Fibroblast of lung (primary cell): ENCODE data around the gene CDC16. TPM values are rescaled to one million over a fixed set of nuclear protein-coding genes. Genes with fewer than 3 reads are reported as not detected.

Source experiments
- DNase-seq, 2 donors: peaks; one replicate each; pipeline versions ENCODE4 v3.0.0 to v3.0.0-alpha.2; 2010; ENCODE audit warnings: low read depth in 2 of 2
- H2AFZ ChIP-seq: 2 replicates; pipeline ENCODE4 v1.5.1; 2012; ENCODE audit warnings: low read length, control low read depth, inconsistent platforms
- H3K27ac ChIP-seq: 2 replicates; pipeline ENCODE4 v1.5.1; 2011; ENCODE audit warnings: low read length, control low read depth; ENCODE audit not compliant: insufficient read depth
- H3K27me3 ChIP-seq: 2 replicates; pipeline ENCODE4 v1.5.1; 2011; ENCODE audit warnings: mild to moderate bottlenecking, low read length; ENCODE audit not compliant: control insufficient read depth, insufficient read depth
- H3K36me3 ChIP-seq: 2 replicates; pipeline ENCODE4 v1.5.1; 2011; ENCODE audit warnings: low read length; ENCODE audit not compliant: control insufficient read depth, insufficient read depth
- H3K4me1 ChIP-seq: 2 replicates; pipeline ENCODE4 v1.5.1; 2011; ENCODE audit warnings: low read length; ENCODE audit not compliant: control insufficient read depth, insufficient read depth; ENCODE audit errors: extremely low read depth
- H3K4me2 ChIP-seq: 2 replicates; pipeline ENCODE4 v1.5.1; 2011; ENCODE audit warnings: low read length, control low read depth; ENCODE audit not compliant: insufficient read depth; ENCODE audit errors: extremely low read depth
- H3K4me3 ChIP-seq, 4 experiments: fragments of 200-600 bp in 1 of 4; sonication (generic) in 1 of 4; replicated peaks in 1 of 4; 2 replicates each; pipeline ENCODE4 v1.5.1; 2011 to 2016; ENCODE audit warnings: low read length in 4 of 4, low read depth in 3 of 4, mild to moderate bottlenecking in 3 of 4, control low read depth in 2 of 4, inconsistent platforms in 1 of 4, mixed read lengths in 1 of 4; ENCODE audit not compliant: insufficient read depth in 1 of 4; ENCODE audit errors: control extremely low read depth in 1 of 4
- H3K79me2 ChIP-seq: 2 replicates; pipeline ENCODE4 v1.5.1; 2012; ENCODE audit warnings: mild to moderate bottlenecking, low read length, inconsistent platforms; ENCODE audit not compliant: control insufficient read depth, insufficient read depth
- H3K9ac ChIP-seq: 2 replicates; pipeline ENCODE4 v1.5.1; 2011; ENCODE audit warnings: mild to moderate bottlenecking, low read length, control low read depth; ENCODE audit not compliant: insufficient read depth
- H3K9me3 ChIP-seq: 2 replicates; pipeline ENCODE4 v1.5.1; 2012; ENCODE audit warnings: low read depth, low read length; ENCODE audit not compliant: control insufficient read depth, insufficient read depth
- H4K20me1 ChIP-seq: 2 replicates; pipeline ENCODE4 v1.5.1; 2011; ENCODE audit warnings: low read length; ENCODE audit not compliant: control insufficient read depth, insufficient read depth; ENCODE audit errors: extremely low read depth
- CTCF ChIP-seq, 2 donors: IDR thresholded peaks in 1 of 2; conservative IDR thresholded peaks in 1 of 2; 1 replicate in 1 of 2; 2 replicates in 1 of 2; pipeline ENCODE4 v1.5.1; 2011 to 2012; ENCODE audit warnings: low read length in 2 of 2, control low read depth in 1 of 2, inconsistent platforms in 1 of 2, low read depth in 1 of 2, mild to moderate bottlenecking in 1 of 2
- EZH2 ChIP-seq: IDR thresholded peaks from 2 replicates; pipeline ENCODE4 v1.5.1; 2012; ENCODE audit warnings: low read length, control low read depth, mild to moderate bottlenecking; ENCODE audit errors: missing control alignments
- polyA plus RNA-seq, 2 donors: library from polyadenylated mRNA; depleted of rRNA in 1 of 2; stranded (reverse) in 1 of 2; unstranded in 1 of 2; fragments of >200 nt; gene quantifications; 2 replicates each; pipeline ENCODE4 v1.2.1, GENCODE V29; 2011 to 2012; ENCODE audit warnings: missing spikeins in 1 of 2
- total RNA-seq: library from RNA; depleted of rRNA; stranded (reverse); fragments of >200 nt; gene quantifications from 2 replicates; pipeline ENCODE4 v1.2.1, GENCODE V29; 2014

The CDC16 gene
- total and polyA plus RNA-seq, 2 donors (not counting 1 experiment from before 2014, with no cell fraction given), result 52.2 to 101 TPM

GRCh38 chr13:114285166-114285808 lies 50.6 kb downstream of the CDC16 start:
- no peak overlapping the region for H3K4me3 ChIP-seq
- no peak for TF ChIP-seq CTCF (conservative IDR thresholded peaks at IDR 0.05 in 1 of 2, IDR thresholded peaks at IDR 0.05 in 1 of 2; ENCODE audit: low read depth in 1 of 2, low read length in 2 of 2)
- no peak for TF ChIP-seq EZH2
- H3K27ac ChIP-seq, result no peak overlapping the region
- H4K20me1 ChIP-seq, result no peaks in the 10 kb centered on the region
- no peaks in the 10 kb centered on the region for H3K27me3 ChIP-seq
- DNase-seq, result peak in 1 of 2 donors; percentile 51
- H3K36me3 ChIP-seq, result peaks cover 6% of the 10 kb centered on the region
- peaks cover 5% of the 10 kb centered on the region for H3K4me1 ChIP-seq
- H3K4me2 ChIP-seq, result no peak overlapping the region
- no peak overlapping the region for H2AFZ ChIP-seq
- no peak overlapping the region for H3K9ac ChIP-seq
- no peaks in the 10 kb centered on the region for H3K9me3 ChIP-seq
- H3K79me2 ChIP-seq, result peaks cover 29% of the 10 kb centered on the region

DNA sequence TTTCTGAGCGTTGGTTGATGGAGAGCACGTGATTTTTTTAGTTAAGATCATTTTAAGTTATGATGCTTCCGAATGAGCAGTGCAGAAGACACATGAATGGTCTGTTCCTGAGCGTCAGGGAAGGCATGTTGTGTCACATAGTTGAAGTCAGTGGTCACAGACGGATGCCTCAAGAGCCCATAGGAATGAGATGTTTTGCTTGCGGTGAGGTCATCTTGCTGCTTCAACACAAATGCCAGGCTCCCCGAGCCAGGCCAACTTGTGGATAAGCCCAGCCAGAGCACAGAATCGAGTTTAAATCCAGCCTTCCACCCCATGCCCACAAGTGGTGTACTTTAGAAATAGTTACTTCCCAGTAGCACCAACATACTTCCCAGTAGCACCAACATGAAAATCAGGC lies 52.1 kb downstream of the CDC16 start:
- Histone ChIP-seq H3K27ac (no peak overlapping the region), H4K20me1 (no peaks in the 10 kb centered on the region), H3K9ac (no peak overlapping the region), H2AFZ (no peak overlapping the region), H3K4me2 (no peak overlapping the region), H3K4me3 (no peak overlapping the region), H3K9me3 (no peaks in the 10 kb centered on the region), H3K36me3 (peaks cover 7% of the 10 kb centered on the region), H3K79me2 (peaks cover 29% of the 10 kb centered on the region), H3K4me1 (peaks cover 2% of the 10 kb centered on the region), H3K27me3 (no peaks in the 10 kb centered on the region)
- TF ChIP-seq CTCF (conservative IDR thresholded peaks at IDR 0.05 in 1 of 2, IDR thresholded peaks at IDR 0.05 in 1 of 2; ENCODE audit: low read depth in 1 of 2, low read length in 2 of 2) (no peak), EZH2 (no peak)
- peak in 1 of 2 donors; percentile 84 for DNase-seq

- Histone ChIP-seq H3K9ac (no peak overlapping the region), H4K20me1 (no peaks in the 10 kb centered on the region), H3K9me3 (no peaks in the 10 kb centered on the region), H3K27me3 (no peaks in the 10 kb centered on the region), H3K27ac (no peak overlapping the region), H3K4me2 (no peak overlapping the region), H3K4me1 (peaks cover 2% of the 10 kb centered on the region), H2AFZ (no peak overlapping the region), H3K36me3 (peaks cover 15% of the 10 kb centered on the region), H3K79me2 (peaks cover 24% of the 10 kb centered on the region), H3K4me3 (no peak overlapping the region)
- no peak for TF ChIP-seq CTCF (conservative IDR thresholded peaks at IDR 0.05 in 1 of 2, IDR thresholded peaks at IDR 0.05 in 1 of 2; ENCODE audit: low read depth in 1 of 2, low read length in 2 of 2)
- TF ChIP-seq EZH2, result no peak
- no peak for DNase-seq
Observed at GRCh38 chr13:114288157-114288591, 53.5 kb downstream of the CDC16 start.
